Upper lobe of right lung (tissue), 1 donor: ENCODE data around the gene ZBTB22. TPM values are rescaled to one million over a fixed set of nuclear protein-coding genes. Genes with fewer than 3 reads are reported as not detected.

Experiments
- ATAC-seq: fragments of 200-7000 bp; cut with Tn5 transposase; one replicate; pipeline ENCODE4 v1.9.1; 2020; ENCODE audit warnings: mild to moderate bottlenecking, moderate library complexity
- DNase-seq: peaks from one replicate; pipeline ENCODE4 v3.0.0-alpha.2; 2020
- H3K27ac ChIP-seq: fragments of 200-600 bp; one replicate; pipeline ENCODE4 v1.8.0; 2022
- H3K27me3 ChIP-seq: fragments of 200-600 bp; one replicate; pipeline ENCODE4 v1.8.0; 2022; ENCODE audit warnings: mild to moderate bottlenecking
- H3K36me3 ChIP-seq: fragments of 200-600 bp; one replicate; pipeline ENCODE4 v1.8.0; 2022
- H3K4me1 ChIP-seq: fragments of 200-600 bp; one replicate; pipeline ENCODE4 v1.8.0; 2022
- H3K4me3 ChIP-seq: fragments of 200-600 bp; one replicate; pipeline ENCODE4 v1.8.0; 2022; ENCODE audit warnings: mild to moderate bottlenecking
- H3K9me3 ChIP-seq: fragments of 200-600 bp; one replicate; pipeline ENCODE4 v1.8.0; 2022
- intact Hi-C: fragments of 100-400 bp; cut with DNase I; formaldehyde crosslinking; loops from one replicate; pipeline ENCODE4 v1.11.0; 2022
- total RNA-seq: library from RNA; stranded (reverse); fragmentation: NEBNext Ultra II Directional; extraction: Animal tissue kit (Norgen Biotek cat#: 25700); gene quantifications from one replicate; pipeline ENCODE4 v1.2.1, GENCODE V29; 2021
- TF ChIP-seq, protein P1 (sequence below): fragments of 200-600 bp; IDR thresholded peaks from one replicate; pipeline ENCODE4 v1.8.0; 2022; ENCODE audit warnings: antibody characterized with exemption
- donor health status: DM: no; HTN: yes; CAD: no; lungs with severe emphysema.

ZBTB22 gene
- total RNA-seq, 1 donor from 2014 or later, result 26.2 TPM

DNA sequence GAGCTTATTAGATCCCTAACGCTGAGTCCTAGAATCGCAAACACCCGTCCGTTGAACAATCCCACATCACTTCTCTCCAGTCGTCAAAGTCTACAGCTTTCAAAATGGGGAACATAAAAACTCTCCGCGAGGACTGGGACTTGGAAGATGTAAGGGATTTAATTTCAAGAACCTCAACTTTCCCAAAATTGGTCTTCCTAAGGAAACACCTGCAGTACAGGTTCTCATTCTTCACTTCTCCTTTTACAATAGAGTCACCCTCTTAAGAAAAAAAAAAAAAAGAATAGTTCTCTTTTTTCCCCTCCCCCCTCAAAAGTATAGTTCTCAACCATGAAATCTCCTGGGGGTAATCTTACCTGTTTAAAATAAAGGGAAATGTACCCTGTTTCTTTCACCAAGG, 6.6 kb upstream of the ZBTB22 start:
- H3K9me3 ChIP-seq, result no peaks in the 10 kb centered on the region
- H3K36me3 ChIP-seq, result peaks cover 22% of the 10 kb centered on the region
- peak overlapping the region; percentile 78 for H3K4me3 ChIP-seq
- H3K27me3 ChIP-seq, result no peaks in the 10 kb centered on the region
- no peak for ATAC-seq
- TF ChIP-seq, protein P1, sequence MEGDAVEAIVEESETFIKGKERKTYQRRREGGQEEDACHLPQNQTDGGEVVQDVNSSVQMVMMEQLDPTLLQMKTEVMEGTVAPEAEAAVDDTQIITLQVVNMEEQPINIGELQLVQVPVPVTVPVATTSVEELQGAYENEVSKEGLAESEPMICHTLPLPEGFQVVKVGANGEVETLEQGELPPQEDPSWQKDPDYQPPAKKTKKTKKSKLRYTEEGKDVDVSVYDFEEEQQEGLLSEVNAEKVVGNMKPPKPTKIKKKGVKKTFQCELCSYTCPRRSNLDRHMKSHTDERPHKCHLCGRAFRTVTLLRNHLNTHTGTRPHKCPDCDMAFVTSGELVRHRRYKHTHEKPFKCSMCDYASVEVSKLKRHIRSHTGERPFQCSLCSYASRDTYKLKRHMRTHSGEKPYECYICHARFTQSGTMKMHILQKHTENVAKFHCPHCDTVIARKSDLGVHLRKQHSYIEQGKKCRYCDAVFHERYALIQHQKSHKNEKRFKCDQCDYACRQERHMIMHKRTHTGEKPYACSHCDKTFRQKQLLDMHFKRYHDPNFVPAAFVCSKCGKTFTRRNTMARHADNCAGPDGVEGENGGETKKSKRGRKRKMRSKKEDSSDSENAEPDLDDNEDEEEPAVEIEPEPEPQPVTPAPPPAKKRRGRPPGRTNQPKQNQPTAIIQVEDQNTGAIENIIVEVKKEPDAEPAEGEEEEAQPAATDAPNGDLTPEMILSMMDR, result no peak
- peaks cover 32% of the 10 kb centered on the region for H3K4me1 ChIP-seq
- intact Hi-C loops, result no loop called here
- DNase-seq, result no peak
- peak overlapping the region; percentile 84 for H3K27ac ChIP-seq

DNA sequence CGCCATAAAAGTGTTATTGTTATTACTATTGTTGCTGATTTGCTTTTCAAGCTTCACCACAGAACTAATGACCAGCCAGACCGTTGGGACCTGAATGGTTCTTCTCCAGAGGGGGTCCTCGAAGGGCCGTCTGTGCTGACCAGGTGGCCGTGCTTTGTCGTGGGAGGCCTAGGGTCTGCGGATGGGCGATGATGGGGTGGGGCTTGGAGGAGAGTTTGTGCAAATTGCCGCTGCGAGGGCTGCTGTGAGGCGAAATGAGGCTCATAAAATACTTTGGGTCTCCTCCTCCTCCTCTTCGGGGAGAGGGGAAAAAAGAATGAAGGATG, 6.0 kb upstream of the ZBTB22 start:
- peaks cover 27% of the 10 kb centered on the region for H3K36me3 ChIP-seq
- ATAC-seq, result no peak
- peak overlapping the region; percentile 84 for H3K27ac ChIP-seq
- no peaks in the 10 kb centered on the region for H3K9me3 ChIP-seq
- peak overlapping the region; percentile 78 for H3K4me3 ChIP-seq
- intact Hi-C loops, result no loop called here
- peaks cover 38% of the 10 kb centered on the region for H3K4me1 ChIP-seq
- TF ChIP-seq, protein P1, result no peak
- no peak for DNase-seq
- H3K27me3 ChIP-seq, result no peaks in the 10 kb centered on the region

DNA sequence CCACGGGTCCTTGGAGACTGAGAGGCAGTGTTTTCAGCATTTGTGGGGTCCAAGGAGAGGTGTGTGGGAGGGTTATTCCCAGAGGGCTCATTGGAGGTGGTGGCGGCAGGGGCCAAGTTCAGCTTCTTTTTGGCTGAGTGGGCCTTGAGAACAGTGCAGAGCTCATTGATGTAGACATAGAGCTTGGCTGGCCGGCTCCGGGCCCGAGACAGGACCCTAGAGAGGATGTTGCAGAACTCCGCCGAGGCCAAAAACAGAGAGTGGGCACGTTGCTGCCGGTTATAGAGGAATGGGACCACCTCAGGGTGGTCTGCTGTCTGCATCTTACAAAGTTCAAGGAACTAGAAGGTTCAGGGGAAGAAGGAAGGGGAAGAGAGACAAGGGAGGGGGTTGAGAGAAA, 3.7 kb upstream of the ZBTB22 start:
- TF ChIP-seq, protein P1, result no peak
- Histone ChIP-seq H3K27ac (peak overlapping the region; percentile 6), H3K4me1 (peaks cover 50% of the 10 kb centered on the region), H3K27me3 (no peaks in the 10 kb centered on the region), H3K4me3 (peak overlapping the region; percentile 78), H3K9me3 (no peaks in the 10 kb centered on the region), H3K36me3 (peaks cover 28% of the 10 kb centered on the region)
- DNase-seq (no peak), ATAC-seq (no peak)
- intact Hi-C loops, result no loop called here

DNA sequence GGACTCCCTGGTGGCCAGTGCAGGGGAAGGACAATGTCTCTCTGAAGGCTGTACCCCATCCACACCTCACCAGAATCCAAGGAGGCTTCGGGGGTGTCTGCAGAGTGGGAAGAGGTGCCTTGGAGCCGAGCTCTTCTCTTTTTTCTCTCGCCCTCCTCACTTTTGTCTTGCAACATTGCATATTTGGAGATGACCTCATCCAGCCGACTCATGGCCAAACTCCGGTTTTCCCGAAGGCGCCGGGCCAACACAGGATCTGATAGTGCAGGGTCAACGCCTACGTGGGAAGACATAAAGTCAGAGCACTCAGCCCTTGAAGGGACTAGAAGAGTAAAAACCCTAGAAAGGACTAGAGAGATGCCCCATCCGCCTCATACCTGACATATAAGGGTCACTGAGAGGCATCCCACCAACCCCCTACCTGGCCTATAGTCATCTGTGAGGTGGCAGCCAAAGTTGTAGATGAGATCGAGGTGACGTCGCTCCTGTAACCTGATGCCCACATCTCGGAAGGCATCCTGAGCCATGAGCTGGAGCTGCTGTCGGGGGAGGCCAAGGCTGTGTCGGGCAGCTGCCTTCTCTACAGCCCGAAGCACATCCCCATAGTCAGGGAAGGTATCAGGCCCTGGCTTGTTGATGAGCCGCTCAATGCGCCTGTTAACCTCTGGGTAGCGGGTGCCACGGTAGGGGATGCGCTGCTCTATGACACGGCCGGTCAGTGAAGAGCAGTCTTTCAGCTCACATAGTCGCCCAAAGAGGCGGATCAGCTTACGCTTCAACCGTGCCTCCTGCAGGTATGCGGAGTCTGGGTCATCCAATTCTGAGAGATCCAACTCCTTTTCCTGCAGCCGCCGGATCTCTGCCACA, 3.0 kb upstream of the ZBTB22 start:
- peaks cover 50% of the 10 kb centered on the region for H3K4me1 ChIP-seq
- H3K4me3 ChIP-seq, result no peak overlapping the region
- H3K9me3 ChIP-seq, result no peaks in the 10 kb centered on the region
- no peaks in the 10 kb centered on the region for H3K27me3 ChIP-seq
- peaks cover 28% of the 10 kb centered on the region for H3K36me3 ChIP-seq
- TF ChIP-seq, protein P1, result no peak
- peak overlapping the region; percentile 6 for H3K27ac ChIP-seq
- ATAC-seq (no peak), DNase-seq (no peak)
- intact Hi-C loops, result no loop called here

DNA sequence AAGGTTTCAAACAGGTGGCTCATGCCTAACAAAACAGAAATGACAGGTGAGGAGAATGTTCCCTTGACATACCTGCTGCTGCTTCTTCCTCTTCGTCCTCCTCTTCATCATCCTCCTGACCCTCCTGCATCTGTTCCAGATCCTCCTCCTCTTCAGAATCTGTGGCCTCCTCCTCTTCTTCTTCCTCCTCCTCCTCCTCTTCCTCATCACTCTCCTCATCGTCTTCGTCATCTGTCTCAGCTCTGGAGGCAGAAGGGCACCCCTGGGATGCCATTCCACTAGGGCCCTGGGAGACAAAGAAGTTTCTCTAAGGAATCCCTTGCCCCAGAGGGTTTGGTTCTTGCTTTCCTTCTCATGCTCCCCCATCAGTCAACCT, 2.4 kb upstream of the ZBTB22 start:
- H3K27ac ChIP-seq, result no peak overlapping the region
- intact Hi-C loops, result no loop called here
- H3K36me3 ChIP-seq, result peaks cover 28% of the 10 kb centered on the region
- ATAC-seq (no peak), DNase-seq (no peak)
- H3K4me3 ChIP-seq, result no peak overlapping the region
- TF ChIP-seq, protein P1, result no peak
- no peaks in the 10 kb centered on the region for H3K27me3 ChIP-seq
- H3K4me1 ChIP-seq, result peaks cover 55% of the 10 kb centered on the region
- no peaks in the 10 kb centered on the region for H3K9me3 ChIP-seq
